WTC11 (cell line): ENCODE results near the gene GIPC3. TPM values are rescaled to one million over a fixed set of nuclear protein-coding genes. Genes with fewer than 3 reads are reported as not detected.

Source experiments
- ATAC-seq: fragments of 200-7000 bp; cut with Tn5 transposase; 2 replicates; pipeline ENCODE4 v1.10.0; 2021; ENCODE audit warnings: mild to moderate bottlenecking, moderate library complexity
- CTCF ChIA-PET: fragments of 300-600 bp; sonication (Branson Sonifier 250); formaldehyde crosslinking; loops from one replicate; lab custom pipeline; 2021; ENCODE audit warnings: antibody characterized with exemption; lab: Charles Lee
- POLR2A ChIA-PET: fragments of 350-600 bp; sonication (Branson Sonifier 250); formaldehyde crosslinking; loops from one replicate; lab custom pipeline; 2021; ENCODE audit warnings: antibody characterized with exemption; lab: Charles Lee
- DNase-seq: peaks from one replicate; pipeline ENCODE4 v3.0.0; 2021; ENCODE audit warnings: low spot score
- H3K27ac Mint-ChIP-seq: 2 replicates; pipeline ENCODE4 v1.8.0; 2021; ENCODE audit warnings: mixed read lengths
- H3K27me3 Mint-ChIP-seq: 2 replicates; pipeline ENCODE4 v1.8.0; 2021; ENCODE audit warnings: low read depth, mild to moderate bottlenecking, moderate library complexity, mixed read lengths
- H3K36me3 Mint-ChIP-seq: 2 replicates; pipeline ENCODE4 v1.8.0; 2021; ENCODE audit warnings: mixed read lengths
- H3K4me1 Mint-ChIP-seq: 2 replicates; pipeline ENCODE4 v1.8.0; 2022; ENCODE audit warnings: mixed read lengths
- H3K4me3 Mint-ChIP-seq: 2 replicates; pipeline ENCODE4 v1.8.0; 2021; ENCODE audit warnings: mild to moderate bottlenecking, moderate library complexity, mixed read lengths
- H3K9me3 Mint-ChIP-seq: 2 replicates; pipeline ENCODE4 v1.8.0; 2021; ENCODE audit warnings: mixed read lengths
- ATF1 ChIP-seq: sonication (generic); formaldehyde crosslinking; IDR thresholded peaks from 2 replicates; pipeline ENCODE4 v1.8.1; 2023; ENCODE audit warnings: mild to moderate bottlenecking, moderate library complexity, missing genetic modification reagents
- CBFB ChIP-seq: sonication (generic); formaldehyde crosslinking; IDR thresholded peaks from 2 replicates; pipeline ENCODE4 v1.8.1; 2022; ENCODE audit warnings: mild to moderate bottlenecking, low read depth, missing genetic modification reagents
- ESRRA ChIP-seq: sonication (generic); formaldehyde crosslinking; IDR thresholded peaks from 2 replicates; pipeline ENCODE4 v1.8.1; 2022; ENCODE audit warnings: mild to moderate bottlenecking, missing genetic modification reagents, borderline replicate concordance
- FOXK1 ChIP-seq: sonication (generic); formaldehyde crosslinking; IDR thresholded peaks from 2 replicates; pipeline ENCODE4 v1.8.0; 2022; ENCODE audit warnings: mild to moderate bottlenecking, moderate library complexity, missing genetic modification reagents
- JUN ChIP-seq: sonication (generic); formaldehyde crosslinking; IDR thresholded peaks from 2 replicates; pipeline ENCODE4 v1.8.0; 2023; ENCODE audit warnings: mild to moderate bottlenecking, missing genetic modification reagents
- KAT7 ChIP-seq: sonication (generic); formaldehyde crosslinking; IDR thresholded peaks from 2 replicates; pipeline ENCODE4 v1.8.1; 2023; ENCODE audit warnings: missing genetic modification reagents, mild to moderate bottlenecking, borderline replicate concordance
- NFYB ChIP-seq: sonication (generic); formaldehyde crosslinking; conservative IDR thresholded peaks from 2 replicates; pipeline ENCODE4 v1.8.0; 2022; ENCODE audit warnings: low read depth, missing genetic modification reagents
- NR1H2 ChIP-seq: sonication (generic); formaldehyde crosslinking; IDR thresholded peaks from 2 replicates; pipeline ENCODE4 v1.9.0; 2021; ENCODE audit warnings: mild to moderate bottlenecking, moderate library complexity, missing genetic modification reagents
- NR3C1 ChIP-seq: sonication (generic); formaldehyde crosslinking; conservative IDR thresholded peaks from 2 replicates; pipeline ENCODE4 v1.8.1; 2023; ENCODE audit warnings: low read depth, mild to moderate bottlenecking, missing genetic modification reagents
- PRRX2 ChIP-seq: fragments of 250-450 bp; sonication (Bioruptor Pico); IDR thresholded peaks from 2 replicates; pipeline ENCODE4 v1.8.0; 2021; ENCODE audit warnings: mild to moderate bottlenecking
- RORB ChIP-seq: fragments of 250-450 bp; sonication (Bioruptor Pico); IDR thresholded peaks from 2 replicates; pipeline ENCODE4 v1.9.0; 2021; ENCODE audit warnings: mild to moderate bottlenecking
- SMAD3 ChIP-seq: sonication (generic); formaldehyde crosslinking; IDR thresholded peaks from 2 replicates; pipeline ENCODE4 v1.8.0; 2022; ENCODE audit warnings: missing genetic modification reagents, mild to moderate bottlenecking, borderline replicate concordance
- ZNF232 ChIP-seq: sonication (generic); formaldehyde crosslinking; IDR thresholded peaks from 2 replicates; pipeline ENCODE4 v1.8.0; 2022; ENCODE audit warnings: mild to moderate bottlenecking, missing genetic modification reagents
- ZNF396 ChIP-seq: fragments of 250-450 bp; sonication (Bioruptor Pico); IDR thresholded peaks from 2 replicates; pipeline ENCODE4 v1.8.0; 2021; ENCODE audit warnings: mild to moderate bottlenecking, moderate library complexity, borderline replicate concordance
- ZNF416 ChIP-seq: fragments of 250-450 bp; sonication (Bioruptor Pico); IDR thresholded peaks from 2 replicates; pipeline ENCODE4 v1.9.0; 2021; ENCODE audit warnings: mild to moderate bottlenecking, inconsistent platforms
- total RNA-seq: library from RNA; stranded (reverse); gene quantifications from 3 replicates; pipeline ENCODE4 v1.2.3, GENCODE V29; 2021
- TF ChIP-seq, protein P1 (sequence below): fragments of 250-450 bp; sonication (Bioruptor Pico); IDR thresholded peaks from 2 replicates; pipeline ENCODE4 v1.9.0; 2021; ENCODE audit warnings: mild to moderate bottlenecking
- TF ChIP-seq, protein P2 (sequence below): fragments of 250-450 bp; sonication (Bioruptor Pico); IDR thresholded peaks from 2 replicates; pipeline ENCODE4 v1.8.0; 2021; ENCODE audit warnings: mild to moderate bottlenecking
- TF ChIP-seq, protein P3 (sequence below): sonication (generic); formaldehyde crosslinking; IDR thresholded peaks from 2 replicates; pipeline ENCODE4 v1.8.1; 2023; ENCODE audit warnings: mild to moderate bottlenecking, missing genetic modification reagents
- TF ChIP-seq, protein P4 (sequence below): sonication (generic); formaldehyde crosslinking; IDR thresholded peaks from 2 replicates; pipeline ENCODE4 v1.8.0; 2022; ENCODE audit warnings: mild to moderate bottlenecking, missing genetic modification reagents
- TF ChIP-seq, protein P5 (sequence below): sonication (generic); formaldehyde crosslinking; IDR thresholded peaks from 2 replicates; pipeline ENCODE4 v1.8.1; 2023; ENCODE audit warnings: mild to moderate bottlenecking, missing genetic modification reagents, moderate library complexity

The GIPC3 gene
- total RNA-seq, 1 experiment from 2014 or later: 1.0 TPM

DNA sequence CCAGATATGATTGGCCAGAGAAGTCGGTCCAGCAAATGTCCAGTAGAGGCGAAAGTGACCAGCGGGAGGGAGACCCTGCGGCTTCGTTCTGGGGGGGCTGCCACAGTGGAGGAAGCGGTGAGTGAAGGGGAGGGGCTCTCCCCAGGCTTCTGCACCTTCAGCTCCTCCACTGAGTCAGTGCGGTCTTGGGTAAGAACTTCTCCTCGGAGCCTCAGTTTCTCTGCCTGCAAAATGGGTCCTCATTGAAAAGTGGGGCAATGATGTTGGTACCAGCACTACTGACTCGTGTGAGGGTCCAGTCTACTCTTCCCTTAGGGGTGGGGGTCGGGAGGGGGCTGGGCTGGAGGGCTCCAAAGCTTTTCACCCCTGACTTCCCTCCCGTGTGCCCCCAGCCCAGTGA lies 4.2 kb downstream of the GIPC3 start:
- POLR2A ChIA-PET: interaction anchor here (0.6 to 3.4 kb wide), 2 partner anchors 12 to 1036 kb away, joined by 3 to 12 read pairs; no protein-coding TSS in a partner anchor
- ATAC-seq (no peak), DNase-seq (no peak)
- no peaks in the 10 kb centered on the region for H3K4me1 Mint-ChIP-seq
- no peak overlapping the region for H3K4me3 Mint-ChIP-seq
- peaks cover 46% of the 10 kb centered on the region for H3K27me3 Mint-ChIP-seq
- no peak for TF ChIP-seq ATF1 (CRISPR knock-in tag)
- TF ChIP-seq, protein P1, sequence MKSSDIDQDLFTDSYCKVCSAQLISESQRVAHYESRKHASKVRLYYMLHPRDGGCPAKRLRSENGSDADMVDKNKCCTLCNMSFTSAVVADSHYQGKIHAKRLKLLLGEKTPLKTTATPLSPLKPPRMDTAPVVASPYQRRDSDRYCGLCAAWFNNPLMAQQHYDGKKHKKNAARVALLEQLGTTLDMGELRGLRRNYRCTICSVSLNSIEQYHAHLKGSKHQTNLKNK (CRISPR knock-in tag): no peak
- TF ChIP-seq KAT7 (CRISPR knock-in tag): no peak
- TF ChIP-seq, protein P2, sequence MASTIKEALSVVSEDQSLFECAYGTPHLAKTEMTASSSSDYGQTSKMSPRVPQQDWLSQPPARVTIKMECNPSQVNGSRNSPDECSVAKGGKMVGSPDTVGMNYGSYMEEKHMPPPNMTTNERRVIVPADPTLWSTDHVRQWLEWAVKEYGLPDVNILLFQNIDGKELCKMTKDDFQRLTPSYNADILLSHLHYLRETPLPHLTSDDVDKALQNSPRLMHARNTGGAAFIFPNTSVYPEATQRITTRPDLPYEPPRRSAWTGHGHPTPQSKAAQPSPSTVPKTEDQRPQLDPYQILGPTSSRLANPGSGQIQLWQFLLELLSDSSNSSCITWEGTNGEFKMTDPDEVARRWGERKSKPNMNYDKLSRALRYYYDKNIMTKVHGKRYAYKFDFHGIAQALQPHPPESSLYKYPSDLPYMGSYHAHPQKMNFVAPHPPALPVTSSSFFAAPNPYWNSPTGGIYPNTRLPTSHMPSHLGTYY: no peak
- TF ChIP-seq NFYB (CRISPR knock-in tag): no peak
- no peak for TF ChIP-seq JUN (CRISPR knock-in tag)
- TF ChIP-seq FOXK1 (CRISPR knock-in tag): no peak
- no peak for TF ChIP-seq RORB (CRISPR knock-in tag)
- TF ChIP-seq, protein P3, sequence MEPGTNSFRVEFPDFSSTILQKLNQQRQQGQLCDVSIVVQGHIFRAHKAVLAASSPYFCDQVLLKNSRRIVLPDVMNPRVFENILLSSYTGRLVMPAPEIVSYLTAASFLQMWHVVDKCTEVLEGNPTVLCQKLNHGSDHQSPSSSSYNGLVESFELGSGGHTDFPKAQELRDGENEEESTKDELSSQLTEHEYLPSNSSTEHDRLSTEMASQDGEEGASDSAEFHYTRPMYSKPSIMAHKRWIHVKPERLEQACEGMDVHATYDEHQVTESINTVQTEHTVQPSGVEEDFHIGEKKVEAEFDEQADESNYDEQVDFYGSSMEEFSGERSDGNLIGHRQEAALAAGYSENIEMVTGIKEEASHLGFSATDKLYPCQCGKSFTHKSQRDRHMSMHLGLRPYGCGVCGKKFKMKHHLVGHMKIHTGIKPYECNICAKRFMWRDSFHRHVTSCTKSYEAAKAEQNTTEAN: no peak
- no peak for TF ChIP-seq PRRX2 (CRISPR knock-in tag)
- no peak for TF ChIP-seq NR1H2 (CRISPR knock-in tag)
- TF ChIP-seq ZNF396 (CRISPR knock-in tag): no peak
- no peak for TF ChIP-seq NR3C1 (CRISPR knock-in tag)
- TF ChIP-seq, protein P4, sequence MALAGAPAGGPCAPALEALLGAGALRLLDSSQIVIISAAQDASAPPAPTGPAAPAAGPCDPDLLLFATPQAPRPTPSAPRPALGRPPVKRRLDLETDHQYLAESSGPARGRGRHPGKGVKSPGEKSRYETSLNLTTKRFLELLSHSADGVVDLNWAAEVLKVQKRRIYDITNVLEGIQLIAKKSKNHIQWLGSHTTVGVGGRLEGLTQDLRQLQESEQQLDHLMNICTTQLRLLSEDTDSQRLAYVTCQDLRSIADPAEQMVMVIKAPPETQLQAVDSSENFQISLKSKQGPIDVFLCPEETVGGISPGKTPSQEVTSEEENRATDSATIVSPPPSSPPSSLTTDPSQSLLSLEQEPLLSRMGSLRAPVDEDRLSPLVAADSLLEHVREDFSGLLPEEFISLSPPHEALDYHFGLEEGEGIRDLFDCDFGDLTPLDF (CRISPR knock-in tag): no peak
- no peak for TF ChIP-seq ZNF232 (CRISPR knock-in tag)
- TF ChIP-seq ESRRA (CRISPR knock-in tag): no peak
- TF ChIP-seq, protein P5, sequence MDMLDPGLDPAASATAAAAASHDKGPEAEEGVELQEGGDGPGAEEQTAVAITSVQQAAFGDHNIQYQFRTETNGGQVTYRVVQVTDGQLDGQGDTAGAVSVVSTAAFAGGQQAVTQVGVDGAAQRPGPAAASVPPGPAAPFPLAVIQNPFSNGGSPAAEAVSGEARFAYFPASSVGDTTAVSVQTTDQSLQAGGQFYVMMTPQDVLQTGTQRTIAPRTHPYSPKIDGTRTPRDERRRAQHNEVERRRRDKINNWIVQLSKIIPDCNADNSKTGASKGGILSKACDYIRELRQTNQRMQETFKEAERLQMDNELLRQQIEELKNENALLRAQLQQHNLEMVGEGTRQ (CRISPR knock-in tag): no peak
- TF ChIP-seq ZNF416 (CRISPR knock-in tag): no peak
- TF ChIP-seq, all 79 proteins: peak for 0
- peaks cover 17% of the 10 kb centered on the region for H3K9me3 Mint-ChIP-seq
- 0 out of 2 replicates have a peak, but pooled peaks cover 2% of the 10 kb centered on the region for H3K36me3 Mint-ChIP-seq
- CTCF ChIA-PET: interaction anchor here (1.1 to 4.1 kb wide), 3 partner anchors 10 to 30 kb away, joined by 3 to 17 read pairs (median 5); no protein-coding TSS in a partner anchor
- no peak overlapping the region for H3K27ac Mint-ChIP-seq

DNA sequence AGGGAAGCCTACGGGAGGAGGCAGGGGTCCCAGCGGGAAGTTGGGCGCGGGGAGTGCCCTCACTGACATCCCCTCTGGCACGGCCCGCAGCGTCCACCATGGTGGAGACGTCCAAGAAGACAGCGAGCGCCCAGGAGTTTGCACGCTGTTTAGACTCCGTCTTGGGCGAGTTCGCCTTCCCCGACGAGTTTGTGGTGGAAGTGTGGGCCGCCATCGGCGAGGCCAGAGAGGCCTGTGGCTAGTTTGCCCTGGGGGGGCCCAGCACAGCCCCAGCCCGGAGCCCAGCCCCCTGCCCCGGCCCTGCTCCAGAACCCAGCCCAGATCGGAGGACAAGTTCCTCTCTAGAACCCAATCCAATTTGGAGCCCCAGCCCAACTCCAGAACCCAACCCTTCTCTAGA lies 4.7 kb downstream of the GIPC3 start:
- ATAC-seq (no peak), DNase-seq (no peak)
- Mint-ChIP-seq H3K4me3 (no peak overlapping the region), H3K36me3 (0 out of 2 replicates have a peak, but pooled peaks cover 2% of the 10 kb centered on the region), H3K27ac (no peak overlapping the region), H3K4me1 (no peaks in the 10 kb centered on the region), H3K27me3 (peaks cover 44% of the 10 kb centered on the region), H3K9me3 (peaks cover 17% of the 10 kb centered on the region)
- TF ChIP-seq JUN (CRISPR knock-in tag) (no peak), SMAD3 (CRISPR knock-in tag) (no peak), CBFB (no peak)
- POLR2A ChIA-PET: interaction anchor here (3.4 kb wide), 1 partner anchor 13 kb away, joined by 12 read pairs; no protein-coding TSS in a partner anchor
- CTCF ChIA-PET: interaction anchor here (1.1 to 4.1 kb wide), 4 partner anchors 10 to 30 kb away, joined by 3 to 17 read pairs (median 8); no protein-coding TSS in a partner anchor
